ENCODE results near the gene MAPK4.

Gene MAPK4

DNA sequence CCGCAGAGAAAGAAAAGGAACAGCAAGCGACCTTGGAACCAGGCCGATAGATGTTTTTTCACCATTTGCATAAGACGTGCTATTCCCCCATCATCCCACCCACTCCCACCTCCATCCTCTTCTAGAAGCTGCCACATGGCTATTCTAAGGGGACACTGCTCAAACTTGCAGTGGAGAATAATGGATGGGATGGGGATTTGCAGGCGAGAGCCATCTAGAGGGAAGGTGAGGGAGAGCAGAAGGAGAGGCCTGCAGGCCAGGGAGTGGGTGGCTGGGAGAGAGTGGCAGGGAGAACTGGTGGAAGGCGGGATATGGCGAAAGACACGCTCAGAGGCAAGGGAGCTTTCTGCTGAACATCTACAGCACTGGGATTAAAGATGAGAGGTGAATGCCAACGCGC lies 84.9 kb downstream of the MAPK4 start:
- no peaks in the 10 kb centered on the region for H3K36me3 ChIP-seq (ENCODE audit: insufficient read depth, low read length)
- no peaks in the 10 kb centered on the region for H3K9me2 ChIP-seq (replicated peaks; ENCODE audit: low read depth, low read length)
- no peaks in the 10 kb centered on the region for H3F3A ChIP-seq (ENCODE audit: low read depth)
- no peak overlapping the region for H3K4me2 ChIP-seq (ENCODE audit: low read depth, low read length, poor library complexity, severe bottlenecking)
- H3K79me2 ChIP-seq (ENCODE audit: insufficient read depth, low read length) = no peaks in the 10 kb centered on the region
- H3K4me3 ChIP-seq (ENCODE audit: low read length, poor library complexity, severe bottlenecking) = no peak overlapping the region
- no peak for TF ChIP-seq EZH2phosphoT487 (IDR thresholded peaks at IDR 0.05; ENCODE audit: borderline replicate concordance)
- TF ChIP-seq, protein P1, sequence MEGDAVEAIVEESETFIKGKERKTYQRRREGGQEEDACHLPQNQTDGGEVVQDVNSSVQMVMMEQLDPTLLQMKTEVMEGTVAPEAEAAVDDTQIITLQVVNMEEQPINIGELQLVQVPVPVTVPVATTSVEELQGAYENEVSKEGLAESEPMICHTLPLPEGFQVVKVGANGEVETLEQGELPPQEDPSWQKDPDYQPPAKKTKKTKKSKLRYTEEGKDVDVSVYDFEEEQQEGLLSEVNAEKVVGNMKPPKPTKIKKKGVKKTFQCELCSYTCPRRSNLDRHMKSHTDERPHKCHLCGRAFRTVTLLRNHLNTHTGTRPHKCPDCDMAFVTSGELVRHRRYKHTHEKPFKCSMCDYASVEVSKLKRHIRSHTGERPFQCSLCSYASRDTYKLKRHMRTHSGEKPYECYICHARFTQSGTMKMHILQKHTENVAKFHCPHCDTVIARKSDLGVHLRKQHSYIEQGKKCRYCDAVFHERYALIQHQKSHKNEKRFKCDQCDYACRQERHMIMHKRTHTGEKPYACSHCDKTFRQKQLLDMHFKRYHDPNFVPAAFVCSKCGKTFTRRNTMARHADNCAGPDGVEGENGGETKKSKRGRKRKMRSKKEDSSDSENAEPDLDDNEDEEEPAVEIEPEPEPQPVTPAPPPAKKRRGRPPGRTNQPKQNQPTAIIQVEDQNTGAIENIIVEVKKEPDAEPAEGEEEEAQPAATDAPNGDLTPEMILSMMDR (conservative IDR thresholded peaks at IDR 0.05; ENCODE audit: low read length) = no peak
- no peaks in the 10 kb centered on the region for H3K27me3 ChIP-seq (ENCODE audit: insufficient read depth, low read length, poor library complexity, severe bottlenecking)
- H2AFZ ChIP-seq (ENCODE audit: low read length) = no peak overlapping the region
- no peaks in the 10 kb centered on the region for H3K4me1 ChIP-seq (ENCODE audit: insufficient read depth, low read length, poor library complexity, severe bottlenecking)
- no peaks in the 10 kb centered on the region for H4K20me1 ChIP-seq (ENCODE audit: insufficient read depth, low read length, poor library complexity, severe bottlenecking)
- no peak overlapping the region for H3K9ac ChIP-seq (ENCODE audit: low read depth, low read length, poor library complexity, severe bottlenecking)
- no peaks in the 10 kb centered on the region for H3K9me3 ChIP-seq (ENCODE audit: insufficient read depth, low read depth, low read length)

GRCh38 chr18:50647237-50647636 lies 87.3 kb downstream of the MAPK4 start:
- Histone ChIP-seq H3K79me2 (ENCODE audit: insufficient read depth, low read length) (no peaks in the 10 kb centered on the region), H2AFZ (ENCODE audit: low read length) (no peak overlapping the region), H3K9me2 (replicated peaks; ENCODE audit: low read depth, low read length) (no peaks in the 10 kb centered on the region), H3K4me1 (ENCODE audit: insufficient read depth, low read length, poor library complexity, severe bottlenecking) (no peaks in the 10 kb centered on the region), H3K27me3 (ENCODE audit: insufficient read depth, low read length, poor library complexity, severe bottlenecking) (no peaks in the 10 kb centered on the region), H3K4me2 (ENCODE audit: low read depth, low read length, poor library complexity, severe bottlenecking) (no peak overlapping the region), H3F3A (ENCODE audit: low read depth) (no peaks in the 10 kb centered on the region), H3K9me3 (ENCODE audit: insufficient read depth, low read depth, low read length) (no peaks in the 10 kb centered on the region), H3K4me3 (ENCODE audit: low read length, poor library complexity, severe bottlenecking) (no peak overlapping the region), H3K9ac (ENCODE audit: low read depth, low read length, poor library complexity, severe bottlenecking) (no peak overlapping the region), H3K36me3 (ENCODE audit: insufficient read depth, low read length) (no peaks in the 10 kb centered on the region), H4K20me1 (ENCODE audit: insufficient read depth, low read length, poor library complexity, severe bottlenecking) (no peaks in the 10 kb centered on the region)
- TF ChIP-seq, protein P1 (conservative IDR thresholded peaks at IDR 0.05; ENCODE audit: low read length) = no peak
- TF ChIP-seq EZH2phosphoT487 (IDR thresholded peaks at IDR 0.05; ENCODE audit: borderline replicate concordance) = no peak

- H3K9me3 ChIP-seq (ENCODE audit: insufficient read depth, low read depth, low read length) = no peaks in the 10 kb centered on the region
- H3K79me2 ChIP-seq (ENCODE audit: insufficient read depth, low read length) = no peaks in the 10 kb centered on the region
- no peaks in the 10 kb centered on the region for H3F3A ChIP-seq (ENCODE audit: low read depth)
- H3K27me3 ChIP-seq (ENCODE audit: insufficient read depth, low read length, poor library complexity, severe bottlenecking) = no peaks in the 10 kb centered on the region
- H4K20me1 ChIP-seq (ENCODE audit: insufficient read depth, low read length, poor library complexity, severe bottlenecking) = no peaks in the 10 kb centered on the region
- H3K9ac ChIP-seq (ENCODE audit: low read depth, low read length, poor library complexity, severe bottlenecking) = no peak overlapping the region
- H3K4me3 ChIP-seq (ENCODE audit: low read length, poor library complexity, severe bottlenecking) = no peak overlapping the region
- H2AFZ ChIP-seq (ENCODE audit: low read length) = no peak overlapping the region
- TF ChIP-seq EZH2phosphoT487 (IDR thresholded peaks at IDR 0.05; ENCODE audit: borderline replicate concordance) = no peak
- TF ChIP-seq, protein P1 (conservative IDR thresholded peaks at IDR 0.05; ENCODE audit: low read length) = no peak
- no peaks in the 10 kb centered on the region for H3K9me2 ChIP-seq (replicated peaks; ENCODE audit: low read depth, low read length)
- H3K4me1 ChIP-seq (ENCODE audit: insufficient read depth, low read length, poor library complexity, severe bottlenecking) = no peaks in the 10 kb centered on the region
- no peak overlapping the region for H3K4me2 ChIP-seq (ENCODE audit: low read depth, low read length, poor library complexity, severe bottlenecking)
- H3K36me3 ChIP-seq (ENCODE audit: insufficient read depth, low read length) = no peaks in the 10 kb centered on the region
These were observed 87.9 kb downstream of the MAPK4 start for GRCh38 chr18:50647792-50648191.
